Gastroesophageal sphincter (tissue), 3 donors: ENCODE results near the gene STK32A.

Source experiments
- CTCF ChIP-seq, 4 experiments: fragments of 200-600 bp in 2 of 4; fragments of 450-650 bp in 2 of 4; sonication (generic) in 1 of 4; IDR thresholded peaks; one replicate each; pipeline ENCODE4 v1.5.1; 2017 to 2019; ENCODE audit warnings: antibody characterized with exemption in 4 of 4, mild to moderate bottlenecking in 2 of 4, moderate library complexity in 2 of 4
- EP300 ChIP-seq: sonication (generic); formaldehyde crosslinking; IDR thresholded peaks from one replicate; pipeline ENCODE4 v1.6.1; 2017; ENCODE audit warnings: antibody characterized with exemption, mild to moderate bottlenecking
- POLR2A ChIP-seq, 2 donors: fragments of 450-650 bp; IDR thresholded peaks; one replicate each; pipeline ENCODE4 v1.6.1; 2017; ENCODE audit warnings: antibody characterized with exemption in 2 of 2, mild to moderate bottlenecking in 2 of 2, moderate library complexity in 1 of 2
- POLR2AphosphoS5 ChIP-seq: sonication (generic); formaldehyde crosslinking; IDR thresholded peaks from one replicate; pipeline ENCODE4 v1.6.1; 2017; ENCODE audit warnings: antibody characterized with exemption

GRCh38 chr5:147397616-147398015, 162.8 kb downstream of the STK32A start:
- TF ChIP-seq POLR2A (IDR thresholded peaks at IDR 0.05) (no peak), CTCF (IDR thresholded peaks at IDR 0.05) (no peak), EP300 (no peak), POLR2AphosphoS5 (no peak)
